Breast epithelium (tissue), 4 donors: Measurements from ENCODE around the gene NFIL3. TPM values are rescaled to one million over a fixed set of nuclear protein-coding genes. Genes with fewer than 3 reads are reported as not detected.
A peak's percentile ranks its signal among the peaks of the same experiment; 100 is the strongest.

Source experiments
- DNase-seq, 2 donors: peaks; one replicate each; pipeline ENCODE4 v3.0.0-alpha.2; 2019; ENCODE audit warnings: low spot score in 2 of 2
- H3K27ac ChIP-seq, 2 donors: fragments of 200-600 bp; sonication (generic) in 1 of 2; one replicate each; pipeline ENCODE4 v1.5.1; 2016 to 2019; ENCODE audit warnings: mild to moderate bottlenecking in 1 of 2
- H3K27me3 ChIP-seq, 2 donors: fragments of 200-600 bp; sonication (generic) in 1 of 2; one replicate each; pipeline versions ENCODE4 v1.5.1 to v1.6.0; 2017 to 2019; ENCODE audit warnings: control low read depth in 1 of 2, mild to moderate bottlenecking in 1 of 2
- H3K36me3 ChIP-seq: fragments of 200-600 bp; one replicate; pipeline ENCODE4 v1.5.1; 2019
- H3K4me1 ChIP-seq, 2 donors: fragments of 200-600 bp; sonication (generic); one replicate each; pipeline ENCODE4 v1.5.1; 2016 to 2019; ENCODE audit warnings: control low read depth in 1 of 2
- H3K4me3 ChIP-seq, 3 donors: fragments of 200-600 bp; sonication (generic); 1 replicate in 2 of 3; 2 replicates in 1 of 3; pipeline ENCODE4 v1.5.1; 2016 to 2019; ENCODE audit warnings: mild to moderate bottlenecking in 3 of 3, moderate library complexity in 2 of 3
- H3K9me3 ChIP-seq, 2 donors: fragments of 200-600 bp; sonication (generic) in 1 of 2; one replicate each; pipeline ENCODE4 v1.5.1; 2016 to 2019; ENCODE audit warnings: control low read depth in 1 of 2
- POLR2A ChIP-seq: fragments of 450-650 bp; IDR thresholded peaks from one replicate; pipeline ENCODE4 v1.6.1; 2016; ENCODE audit warnings: antibody characterized with exemption, mild to moderate bottlenecking, moderate library complexity
- POLR2AphosphoS5 ChIP-seq, 3 donors: sonication (generic); formaldehyde crosslinking; IDR thresholded peaks; one replicate each; pipeline ENCODE4 v1.6.1; 2017; ENCODE audit warnings: antibody characterized with exemption in 3 of 3
- intact Hi-C: fragments of 100-400 bp; cut with DNase I; formaldehyde crosslinking; loops from one replicate; pipeline ENCODE4 v1.15.1; 2023; ENCODE audit warnings: low total_unique reads
- total RNA-seq, 3 donors: library from RNA; depleted of rRNA; stranded (reverse); fragments of >200 nt; gene quantifications; one replicate each; pipeline ENCODE4 v1.1.0, GENCODE V29; 2016
- TF ChIP-seq, protein P1 (sequence below), 3 donors: fragments of 450-650 bp; IDR thresholded peaks; one replicate each; pipeline ENCODE4 v1.5.1; 2016 to 2017; ENCODE audit warnings: antibody characterized with exemption in 3 of 3, mild to moderate bottlenecking in 3 of 3, moderate library complexity in 3 of 3

NFIL3 gene
- total RNA-seq, 3 donors from 2014 or later = 65.1 to 87.2 (median 74.9) TPM

- Histone ChIP-seq H3K27me3 (no peaks in the 10 kb centered on the region), H3K4me3 (no peak overlapping the region), H3K36me3 (peaks cover 7% of the 10 kb centered on the region), H3K9me3 (no peaks in the 10 kb centered on the region), H3K4me1 (no peaks in the 10 kb centered on the region), H3K27ac (no peak overlapping the region)
- intact Hi-C loops = loop anchor here (10.0 kb wide), 1 partner anchor 1659 kb away; no protein-coding TSS in a partner anchor
- DNase-seq = no peak
- TF ChIP-seq, protein P1, sequence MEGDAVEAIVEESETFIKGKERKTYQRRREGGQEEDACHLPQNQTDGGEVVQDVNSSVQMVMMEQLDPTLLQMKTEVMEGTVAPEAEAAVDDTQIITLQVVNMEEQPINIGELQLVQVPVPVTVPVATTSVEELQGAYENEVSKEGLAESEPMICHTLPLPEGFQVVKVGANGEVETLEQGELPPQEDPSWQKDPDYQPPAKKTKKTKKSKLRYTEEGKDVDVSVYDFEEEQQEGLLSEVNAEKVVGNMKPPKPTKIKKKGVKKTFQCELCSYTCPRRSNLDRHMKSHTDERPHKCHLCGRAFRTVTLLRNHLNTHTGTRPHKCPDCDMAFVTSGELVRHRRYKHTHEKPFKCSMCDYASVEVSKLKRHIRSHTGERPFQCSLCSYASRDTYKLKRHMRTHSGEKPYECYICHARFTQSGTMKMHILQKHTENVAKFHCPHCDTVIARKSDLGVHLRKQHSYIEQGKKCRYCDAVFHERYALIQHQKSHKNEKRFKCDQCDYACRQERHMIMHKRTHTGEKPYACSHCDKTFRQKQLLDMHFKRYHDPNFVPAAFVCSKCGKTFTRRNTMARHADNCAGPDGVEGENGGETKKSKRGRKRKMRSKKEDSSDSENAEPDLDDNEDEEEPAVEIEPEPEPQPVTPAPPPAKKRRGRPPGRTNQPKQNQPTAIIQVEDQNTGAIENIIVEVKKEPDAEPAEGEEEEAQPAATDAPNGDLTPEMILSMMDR (IDR thresholded peaks at IDR 0.05) = no peak
- TF ChIP-seq POLR2AphosphoS5 (IDR thresholded peaks at IDR 0.05) = peak in 1 of 3 donors; percentile 11
- TF ChIP-seq POLR2A = no peak
Measured at GRCh38 chr9:91405343-91406077, 18.1 kb downstream of the NFIL3 start.

- TF ChIP-seq POLR2AphosphoS5 (IDR thresholded peaks at IDR 0.05) (no peak), POLR2A (no peak)
- TF ChIP-seq, protein P1 (IDR thresholded peaks at IDR 0.05) = no peak
- DNase-seq = no peak
- intact Hi-C loops = loop anchor here (10.0 kb wide), 1 partner anchor 1661 kb away; no protein-coding TSS in a partner anchor
- Histone ChIP-seq H3K4me1 (no peaks in the 10 kb centered on the region), H3K9me3 (no peaks in the 10 kb centered on the region), H3K36me3 (no peaks in the 10 kb centered on the region), H3K4me3 (no peak overlapping the region), H3K27ac (no peak overlapping the region), H3K27me3 (no peaks in the 10 kb centered on the region)
Measured at GRCh38 chr9:91403665-91404543, 19.7 kb downstream of the NFIL3 start.

- H3K27ac ChIP-seq = no peak overlapping the region
- no peaks in the 10 kb centered on the region for H3K4me1 ChIP-seq
- H3K36me3 ChIP-seq = no peaks in the 10 kb centered on the region
- no peak for DNase-seq
- H3K9me3 ChIP-seq = no peaks in the 10 kb centered on the region
- H3K4me3 ChIP-seq = no peak overlapping the region
- H3K27me3 ChIP-seq = no peaks in the 10 kb centered on the region
- TF ChIP-seq POLR2AphosphoS5 (IDR thresholded peaks at IDR 0.05) (no peak), POLR2A (no peak)
- intact Hi-C loops = no loop called here
Measured at GRCh38 chr9:91398926-91399325, 24.7 kb downstream of the NFIL3 start.

DNA sequence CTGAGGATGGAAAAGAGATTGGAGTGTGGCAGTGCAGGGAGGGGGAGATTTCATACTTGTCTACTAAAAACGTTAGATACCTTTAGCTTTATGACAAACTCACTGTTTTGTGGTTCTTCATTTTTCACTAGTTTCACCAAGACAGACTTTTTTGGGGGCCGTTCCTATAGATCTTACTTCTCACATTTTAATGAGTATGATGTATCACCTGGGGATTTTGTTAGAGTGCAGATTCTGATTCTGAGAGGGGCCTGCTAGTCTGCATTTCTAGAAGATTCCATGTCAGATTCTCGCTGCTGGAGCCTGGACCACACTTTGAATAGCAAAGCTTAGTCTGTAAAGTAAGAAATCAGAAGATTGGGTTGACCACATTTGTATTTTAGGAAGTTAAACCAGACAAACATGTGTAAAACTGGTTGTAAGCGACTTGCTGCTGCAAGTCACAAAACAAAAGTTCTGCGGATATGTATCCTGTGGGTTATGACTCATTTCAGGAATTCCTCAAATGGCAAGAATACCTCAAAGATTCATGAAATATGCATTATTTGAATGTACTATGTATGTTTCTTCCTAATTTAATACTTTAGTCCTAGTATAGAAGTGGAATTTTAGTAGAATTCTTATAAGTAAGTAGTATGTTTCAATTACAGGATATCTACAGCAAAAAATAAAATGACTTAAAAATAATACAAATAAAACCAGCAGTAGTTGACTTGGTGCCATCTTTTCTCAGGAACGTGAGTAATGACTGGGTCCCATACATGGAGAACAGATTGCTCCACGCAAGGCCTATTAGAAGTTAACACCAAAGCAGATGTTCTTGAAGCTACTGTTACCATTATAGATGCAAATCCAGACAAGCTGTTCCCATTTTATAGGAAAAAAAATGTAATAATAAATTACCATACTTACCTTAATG lies 27.8 kb downstream of the NFIL3 start:
- Histone ChIP-seq H3K27ac (no peak overlapping the region), H3K4me1 (no peaks in the 10 kb centered on the region), H3K27me3 (no peaks in the 10 kb centered on the region), H3K9me3 (no peaks in the 10 kb centered on the region), H3K36me3 (no peaks in the 10 kb centered on the region), H3K4me3 (no peak overlapping the region)
- no peak for DNase-seq
- intact Hi-C loops = no loop called here
- TF ChIP-seq POLR2AphosphoS5 (IDR thresholded peaks at IDR 0.05) (no peak), POLR2A (no peak)
- TF ChIP-seq, protein P1 (IDR thresholded peaks at IDR 0.05) = no peak

DNA sequence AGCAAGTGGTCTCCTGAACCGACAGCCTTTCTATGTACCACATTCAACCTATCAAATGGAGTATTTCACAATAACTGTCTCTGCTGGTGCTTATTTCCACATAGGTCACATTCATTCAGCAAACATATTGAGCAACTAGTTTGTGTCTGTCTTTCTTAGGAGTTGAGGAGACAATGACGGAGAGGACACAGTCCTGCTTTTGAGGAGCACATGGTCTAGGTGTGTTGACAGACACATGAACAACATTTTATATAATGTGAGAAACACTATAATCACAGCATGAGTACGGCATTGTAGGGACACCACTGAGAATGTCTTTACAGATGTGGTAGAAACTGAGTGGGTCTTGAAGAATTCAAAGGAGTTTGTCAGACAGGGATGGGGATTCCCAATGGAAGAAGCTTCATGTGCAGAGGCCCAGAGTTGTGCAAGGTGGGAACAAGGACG lies 28.5 kb downstream of the NFIL3 start:
- intact Hi-C loops = no loop called here

More for the DNA sequence above, 28.5 kb downstream of the NFIL3 start:
- Histone ChIP-seq H3K27me3 (no peaks in the 10 kb centered on the region), H3K36me3 (no peaks in the 10 kb centered on the region), H3K4me3 (no peak overlapping the region), H3K4me1 (no peaks in the 10 kb centered on the region), H3K9me3 (no peaks in the 10 kb centered on the region), H3K27ac (no peak overlapping the region)
- DNase-seq = no peak
- TF ChIP-seq POLR2AphosphoS5 (IDR thresholded peaks at IDR 0.05) (no peak), POLR2A (no peak)
- TF ChIP-seq, protein P1 (IDR thresholded peaks at IDR 0.05) = no peak
